ENCODE measurements around the gene CYTH1. TPM values are rescaled to one million over a fixed set of nuclear protein-coding genes. Genes with fewer than 3 reads are reported as not detected.

Gene CYTH1
- polyA plus RNA-seq, 1 donor from 2014 or later: 120 TPM

- Histone ChIP-seq H3F3A (ENCODE audit: insufficient read depth, low read length, poor library complexity, severe bottlenecking) (no peaks in the 10 kb centered on the region), H3K9me3 (ENCODE audit: low read length) (no peaks in the 10 kb centered on the region), H3K27me3 (ENCODE audit: insufficient read depth, low read depth, low read length) (no peaks in the 10 kb centered on the region), H2AFZ (ENCODE audit: low read depth, low read length) (no peak overlapping the region), H3K79me2 (replicated peaks; ENCODE audit: insufficient read depth, low read length) (peaks cover 12% of the 10 kb centered on the region), H3K9me2 (ENCODE audit: insufficient read depth, low read length) (no peaks in the 10 kb centered on the region), H3K36me3 (ENCODE audit: insufficient read depth, low read length) (no peaks in the 10 kb centered on the region), H3K9ac (ENCODE audit: low read length) (no peak overlapping the region), H3K27ac (ENCODE audit: low read length) (no peak overlapping the region), H3K4me2 (ENCODE audit: low read length) (no peak overlapping the region), H3K4me3 (ENCODE audit: low read length) (no peak overlapping the region), H4K20me1 (ENCODE audit: insufficient read depth) (no peaks in the 10 kb centered on the region)
- TF ChIP-seq MXI1 (conservative IDR thresholded peaks at IDR 0.05; ENCODE audit: poor library complexity, severe bottlenecking): no peak
Measured at GRCh38 chr17:78741644-78742284, 40.3 kb downstream of the CYTH1 start.

DNA sequence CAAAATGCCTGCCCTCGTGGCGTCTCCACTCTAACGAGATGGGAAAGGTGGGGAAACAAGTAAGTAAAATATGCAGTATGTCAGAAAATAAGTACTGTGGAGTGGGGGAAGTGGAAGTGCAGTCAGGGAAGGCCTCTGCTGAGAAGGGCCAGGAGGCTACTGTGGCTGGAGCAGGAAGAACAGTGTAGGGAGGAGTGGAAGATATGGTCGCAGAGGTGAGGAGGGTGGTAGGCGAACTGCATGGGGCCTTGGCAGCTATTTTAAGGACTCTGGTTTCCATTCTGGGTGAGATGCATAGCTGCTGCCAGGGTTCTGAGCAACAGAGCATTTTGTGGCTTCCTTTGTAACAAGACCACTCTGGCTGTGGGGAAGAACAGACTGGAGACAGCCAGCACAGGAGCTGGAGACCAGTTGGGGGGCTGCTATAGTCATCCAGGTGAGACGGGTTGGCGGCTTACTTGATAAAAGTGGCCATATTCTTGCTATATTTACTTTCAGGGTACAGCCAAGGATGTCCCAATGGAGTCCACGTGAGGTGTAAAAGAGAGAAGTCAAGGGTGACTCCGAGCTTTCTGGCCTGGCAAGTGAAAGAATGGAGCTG is 42.6 kb downstream of the CYTH1 start:
- H3K9ac ChIP-seq (ENCODE audit: low read length): no peak overlapping the region
- TF ChIP-seq SMC3 (conservative IDR thresholded peaks at IDR 0.05; ENCODE audit: poor library complexity) (no peak), RAD21 (conservative IDR thresholded peaks at IDR 0.05) (no peak), EP300 (conservative IDR thresholded peaks at IDR 0.05; ENCODE audit: poor library complexity, severe bottlenecking) (no peak), TAF1 (IDR thresholded peaks at IDR 0.05; ENCODE audit: low read depth) (no peak), MXI1 (conservative IDR thresholded peaks at IDR 0.05; ENCODE audit: poor library complexity, severe bottlenecking) (no peak), EZH2 (IDR thresholded peaks at IDR 0.05; ENCODE audit: borderline replicate concordance, insufficient read depth, low read length, poor library complexity, severe bottlenecking) (no peak), POLR2AphosphoS5 (IDR thresholded peaks at IDR 0.05) (no peak)
- TF ChIP-seq, protein P1, sequence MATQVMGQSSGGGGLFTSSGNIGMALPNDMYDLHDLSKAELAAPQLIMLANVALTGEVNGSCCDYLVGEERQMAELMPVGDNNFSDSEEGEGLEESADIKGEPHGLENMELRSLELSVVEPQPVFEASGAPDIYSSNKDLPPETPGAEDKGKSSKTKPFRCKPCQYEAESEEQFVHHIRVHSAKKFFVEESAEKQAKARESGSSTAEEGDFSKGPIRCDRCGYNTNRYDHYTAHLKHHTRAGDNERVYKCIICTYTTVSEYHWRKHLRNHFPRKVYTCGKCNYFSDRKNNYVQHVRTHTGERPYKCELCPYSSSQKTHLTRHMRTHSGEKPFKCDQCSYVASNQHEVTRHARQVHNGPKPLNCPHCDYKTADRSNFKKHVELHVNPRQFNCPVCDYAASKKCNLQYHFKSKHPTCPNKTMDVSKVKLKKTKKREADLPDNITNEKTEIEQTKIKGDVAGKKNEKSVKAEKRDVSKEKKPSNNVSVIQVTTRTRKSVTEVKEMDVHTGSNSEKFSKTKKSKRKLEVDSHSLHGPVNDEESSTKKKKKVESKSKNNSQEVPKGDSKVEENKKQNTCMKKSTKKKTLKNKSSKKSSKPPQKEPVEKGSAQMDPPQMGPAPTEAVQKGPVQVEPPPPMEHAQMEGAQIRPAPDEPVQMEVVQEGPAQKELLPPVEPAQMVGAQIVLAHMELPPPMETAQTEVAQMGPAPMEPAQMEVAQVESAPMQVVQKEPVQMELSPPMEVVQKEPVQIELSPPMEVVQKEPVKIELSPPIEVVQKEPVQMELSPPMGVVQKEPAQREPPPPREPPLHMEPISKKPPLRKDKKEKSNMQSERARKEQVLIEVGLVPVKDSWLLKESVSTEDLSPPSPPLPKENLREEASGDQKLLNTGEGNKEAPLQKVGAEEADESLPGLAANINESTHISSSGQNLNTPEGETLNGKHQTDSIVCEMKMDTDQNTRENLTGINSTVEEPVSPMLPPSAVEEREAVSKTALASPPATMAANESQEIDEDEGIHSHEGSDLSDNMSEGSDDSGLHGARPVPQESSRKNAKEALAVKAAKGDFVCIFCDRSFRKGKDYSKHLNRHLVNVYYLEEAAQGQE (IDR thresholded peaks at IDR 0.05; ENCODE audit: borderline replicate concordance): no peak
- TF ChIP-seq, protein P2, sequence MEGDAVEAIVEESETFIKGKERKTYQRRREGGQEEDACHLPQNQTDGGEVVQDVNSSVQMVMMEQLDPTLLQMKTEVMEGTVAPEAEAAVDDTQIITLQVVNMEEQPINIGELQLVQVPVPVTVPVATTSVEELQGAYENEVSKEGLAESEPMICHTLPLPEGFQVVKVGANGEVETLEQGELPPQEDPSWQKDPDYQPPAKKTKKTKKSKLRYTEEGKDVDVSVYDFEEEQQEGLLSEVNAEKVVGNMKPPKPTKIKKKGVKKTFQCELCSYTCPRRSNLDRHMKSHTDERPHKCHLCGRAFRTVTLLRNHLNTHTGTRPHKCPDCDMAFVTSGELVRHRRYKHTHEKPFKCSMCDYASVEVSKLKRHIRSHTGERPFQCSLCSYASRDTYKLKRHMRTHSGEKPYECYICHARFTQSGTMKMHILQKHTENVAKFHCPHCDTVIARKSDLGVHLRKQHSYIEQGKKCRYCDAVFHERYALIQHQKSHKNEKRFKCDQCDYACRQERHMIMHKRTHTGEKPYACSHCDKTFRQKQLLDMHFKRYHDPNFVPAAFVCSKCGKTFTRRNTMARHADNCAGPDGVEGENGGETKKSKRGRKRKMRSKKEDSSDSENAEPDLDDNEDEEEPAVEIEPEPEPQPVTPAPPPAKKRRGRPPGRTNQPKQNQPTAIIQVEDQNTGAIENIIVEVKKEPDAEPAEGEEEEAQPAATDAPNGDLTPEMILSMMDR (IDR thresholded peaks at IDR 0.05; ENCODE audit: poor library complexity, severe bottlenecking): no peak
- no peaks in the 10 kb centered on the region for H3K9me3 ChIP-seq (ENCODE audit: low read length)
- H3K79me2 ChIP-seq (replicated peaks; ENCODE audit: insufficient read depth, low read length): peaks cover 11% of the 10 kb centered on the region
- no peaks in the 10 kb centered on the region for H4K20me1 ChIP-seq (ENCODE audit: insufficient read depth)
- no peak overlapping the region for H2AFZ ChIP-seq (ENCODE audit: low read depth, low read length)
- H3K4me3 ChIP-seq (ENCODE audit: low read length): no peak overlapping the region
- no peaks in the 10 kb centered on the region for H3F3A ChIP-seq (ENCODE audit: insufficient read depth, low read length, poor library complexity, severe bottlenecking)
- no peaks in the 10 kb centered on the region for H3K36me3 ChIP-seq (ENCODE audit: insufficient read depth, low read length)
- H3K9me2 ChIP-seq (ENCODE audit: insufficient read depth, low read length): no peaks in the 10 kb centered on the region
- H3K27ac ChIP-seq (ENCODE audit: low read length): no peak overlapping the region
- H3K4me2 ChIP-seq (ENCODE audit: low read length): no peak overlapping the region
- H3K27me3 ChIP-seq (ENCODE audit: insufficient read depth, low read depth, low read length): no peaks in the 10 kb centered on the region

Data from neural cell (in vitro differentiated cells).